Effector CD8-positive, alpha-beta T cell (primary cell): ENCODE data around the gene TMEM86A.
"Not testable (repeated sequence)": the region's sequence is repeated elsewhere in the genome, so short reads cannot be mapped to it uniquely, and the experiment has no call there.

Experiments
- DNase-seq: peaks from one replicate; lab custom pipeline; 2025; lab: John Stamatoyannopoulos, UW
- total RNA-seq, 4 experiments: gene quantifications; one replicate each; lab custom pipeline; 2026; lab: John Stamatoyannopoulos, UW

The TMEM86A gene
- total RNA-seq, result 1.9 to 5.9 (median 3.2) reads per million in 4 experiments

GRCh38 chr11:18698341-18699268, at the start of gene TMEM86A:
Gene TMEM86A, plus strand, starts transcription at chr11:18698779. Its CDS starts 108 bp downstream, at chr11:18698887.
- peak; percentile 91 for DNase-seq

DNA sequence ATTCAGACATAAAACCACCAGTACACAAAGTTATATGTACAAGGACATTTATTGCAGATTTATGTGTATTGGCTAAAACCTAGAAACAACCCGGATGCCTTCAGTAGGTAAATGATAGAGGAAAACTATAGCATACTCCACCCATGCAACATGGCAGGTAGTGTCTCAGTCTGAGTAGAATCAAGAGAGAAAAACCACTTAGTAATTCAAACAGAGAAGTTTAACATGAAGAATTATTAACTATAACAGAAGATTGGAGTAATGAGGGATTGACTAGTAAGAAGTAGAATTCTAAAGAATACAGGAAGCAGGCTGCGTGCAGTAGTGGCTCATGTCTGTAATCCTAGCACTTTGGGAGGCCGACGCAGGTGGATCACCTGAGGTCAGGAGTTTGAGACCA, 48.2 kb upstream of the TMEM86A start:
- no peak for DNase-seq

GRCh38 chr11:18650859-18651557, 47.6 kb upstream of the TMEM86A start:
- no peak for DNase-seq

DNA sequence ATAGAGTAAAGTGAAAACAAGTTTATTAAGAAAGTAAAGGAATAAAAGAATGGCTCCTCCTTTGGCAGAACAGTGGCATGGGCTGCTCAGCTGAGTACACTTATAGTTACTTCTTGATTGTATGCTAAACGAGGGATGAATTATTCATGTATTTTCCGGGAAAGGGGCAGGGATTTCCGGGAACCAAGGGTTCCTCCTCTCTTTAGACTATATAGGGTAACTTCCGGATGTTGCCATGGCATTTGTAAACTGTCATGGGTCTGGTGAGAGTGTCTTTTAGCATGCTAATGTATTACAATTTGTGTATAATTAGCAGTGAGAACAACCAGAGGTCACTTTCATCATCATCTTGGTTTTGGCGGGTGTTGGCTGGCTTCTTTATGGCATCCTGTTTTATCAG, 40.9 kb upstream of the TMEM86A start:
- DNase-seq, result no peak

DNA sequence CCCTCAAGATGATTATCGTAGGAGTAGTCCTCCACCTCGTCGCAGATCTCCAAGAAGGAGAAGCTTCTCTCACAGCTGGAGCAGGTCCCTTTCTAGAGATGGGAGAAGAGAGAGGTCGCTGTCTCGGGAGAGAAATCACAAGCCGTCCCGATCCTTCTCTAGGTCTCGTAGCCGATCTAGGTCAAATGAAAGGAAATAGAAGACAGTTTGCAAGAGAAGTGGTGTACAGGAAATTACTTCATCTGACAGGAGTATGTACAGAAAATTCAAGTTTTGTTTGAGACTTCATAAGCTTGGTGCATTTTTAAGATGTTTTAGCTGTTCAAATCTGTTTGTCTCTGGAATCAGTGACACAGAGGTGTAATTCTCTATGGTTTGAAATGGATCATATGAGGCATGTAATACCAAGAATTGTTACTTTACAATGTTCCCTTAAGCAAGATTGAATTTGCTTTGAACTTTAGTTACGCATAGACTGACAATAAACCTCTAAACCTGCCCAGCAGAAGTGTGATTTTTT, 33.2 kb upstream of the TMEM86A start:
- not testable (repeated sequence) for DNase-seq

- DNase-seq, result no peak
Observed at GRCh38 chr11:18668131-18668530, 30.4 kb upstream of the TMEM86A start.

DNA sequence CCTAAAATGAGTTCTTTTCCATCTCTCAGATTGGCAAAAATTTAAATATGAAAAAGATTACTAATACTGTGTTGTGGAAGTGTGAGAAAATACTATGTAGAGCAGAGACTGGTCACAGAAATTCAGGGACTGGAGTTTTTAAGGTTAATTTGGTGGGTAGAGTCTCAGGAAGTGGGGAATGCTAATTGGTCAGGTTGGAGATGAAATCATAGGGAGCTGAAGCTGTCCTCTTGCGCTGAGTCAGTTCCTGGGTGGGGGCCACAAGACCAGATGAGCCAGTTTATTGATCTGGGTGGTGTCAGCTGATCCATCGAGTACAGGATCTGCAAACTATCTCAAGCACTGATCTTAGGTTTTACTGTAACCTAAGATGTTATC, 29.4 kb upstream of the TMEM86A start:
- no peak for DNase-seq

DNA sequence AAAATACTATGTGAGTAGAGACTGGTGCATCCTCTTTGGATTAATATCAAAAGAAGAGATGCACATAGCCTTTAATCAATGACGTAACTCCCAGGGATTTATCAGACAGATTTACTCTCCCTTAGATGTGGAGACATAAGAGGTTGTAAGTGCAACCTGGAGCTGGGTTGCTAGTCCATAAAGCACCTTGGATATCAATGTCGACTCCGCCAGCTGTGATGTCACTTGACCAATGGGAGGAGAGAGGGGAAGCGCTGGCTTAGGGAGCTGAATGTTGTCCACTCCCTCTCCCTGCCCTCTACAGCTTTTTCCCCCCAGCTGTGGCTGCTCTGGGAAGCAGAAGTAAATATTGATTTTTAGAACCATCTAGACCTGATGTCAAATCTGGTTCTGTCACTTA, 28.9 kb upstream of the TMEM86A start:
- no peak for DNase-seq

- no peak for DNase-seq
Observed at GRCh38 chr11:18671246-18671645, 27.3 kb upstream of the TMEM86A start.

- DNase-seq, result peak; percentile 6
Observed at GRCh38 chr11:18672209-18672608, 26.4 kb upstream of the TMEM86A start.

GRCh38 chr11:18676803-18677202, 21.8 kb upstream of the TMEM86A start:
- no peak for DNase-seq

DNA sequence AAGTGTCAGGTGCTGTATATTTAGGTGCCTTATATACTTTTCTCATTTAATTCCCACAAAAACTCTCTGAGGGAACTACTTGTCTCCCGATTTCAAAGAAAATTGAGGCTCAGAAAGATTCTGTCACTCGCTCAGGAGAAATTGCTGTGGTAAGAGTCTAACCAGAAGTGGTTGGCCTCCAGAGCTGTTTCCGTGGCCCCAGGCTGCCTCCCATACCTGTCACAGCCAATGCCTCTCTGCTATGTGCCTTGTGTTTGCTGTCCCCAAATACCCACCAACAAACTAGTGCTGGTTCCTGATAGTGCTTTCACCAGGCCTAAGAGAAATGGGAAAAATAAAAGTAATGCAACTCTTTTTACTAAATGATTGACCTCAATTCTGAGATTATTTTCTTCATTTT, 21.0 kb upstream of the TMEM86A start:
- no peak for DNase-seq

- DNase-seq, result not testable (repeated sequence)
Observed at GRCh38 chr11:18681949-18682348, 16.6 kb upstream of the TMEM86A start.

DNA sequence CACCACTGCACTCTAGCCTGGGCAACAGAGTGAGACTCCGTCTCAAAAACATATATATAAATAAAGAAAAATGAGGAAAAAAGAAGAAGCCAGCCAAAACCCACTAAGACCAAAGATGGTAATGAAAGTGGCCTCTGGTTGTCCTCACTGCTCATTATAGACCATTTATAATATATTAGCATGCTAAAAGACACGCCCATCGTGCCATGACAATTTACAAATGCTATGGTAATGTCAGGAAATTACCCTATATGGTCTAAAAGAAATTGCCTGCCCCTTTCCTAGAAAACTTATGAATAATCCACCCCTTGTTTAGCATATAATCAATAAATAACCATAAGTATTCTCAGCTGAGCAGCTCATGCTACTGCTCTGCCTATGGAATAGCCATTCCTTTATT, 16.1 kb upstream of the TMEM86A start:
- DNase-seq, result no peak

- DNase-seq, result no peak
Observed at GRCh38 chr11:18684267-18684666, 14.3 kb upstream of the TMEM86A start.

GRCh38 chr11:18691467-18692140, 7.0 kb upstream of the TMEM86A start:
- DNase-seq, result not testable (repeated sequence)

- no peak for DNase-seq
Observed at GRCh38 chr11:18692941-18693760, 5.4 kb upstream of the TMEM86A start.

GRCh38 chr11:18696638-18697225, 1.8 kb upstream of the TMEM86A start:
- no peak for DNase-seq

DNA sequence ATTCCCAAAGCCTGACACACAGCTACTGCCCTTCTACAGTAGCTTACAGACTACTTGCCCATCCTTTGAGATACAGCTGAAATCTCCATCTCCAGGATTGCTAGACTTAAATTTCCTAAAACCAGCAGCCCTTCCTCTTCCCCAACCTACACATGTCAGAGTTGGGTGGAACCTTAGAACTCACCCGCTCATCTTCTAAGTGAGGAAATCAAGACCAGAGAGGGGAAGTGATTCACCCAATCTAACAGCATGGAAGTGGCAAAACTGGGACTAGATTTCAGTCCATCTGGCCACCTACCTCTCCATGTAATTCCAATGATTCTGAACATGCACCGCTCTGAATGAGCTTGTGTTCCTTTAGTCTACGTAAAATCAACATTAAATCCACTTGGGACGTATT, 1.0 kb upstream of the TMEM86A start:
- DNase-seq, result no peak

DNA sequence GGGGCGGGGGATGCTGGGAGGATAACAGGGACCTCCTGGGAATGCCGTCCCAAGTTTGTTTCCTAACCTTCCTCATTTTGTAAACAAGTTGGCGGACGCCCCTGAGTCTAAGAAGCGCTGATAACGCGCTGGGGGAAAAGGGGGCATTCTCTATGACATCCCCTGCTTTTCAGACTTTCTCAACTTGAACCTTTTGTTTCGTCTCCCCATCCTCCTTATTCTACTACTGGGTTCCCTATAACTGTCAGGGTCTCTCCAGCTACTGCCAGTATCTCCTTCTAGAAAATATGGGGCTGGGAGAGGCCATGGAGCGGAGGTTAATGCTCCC, 654 bp downstream of the TMEM86A start:
- no peak for DNase-seq

DNA sequence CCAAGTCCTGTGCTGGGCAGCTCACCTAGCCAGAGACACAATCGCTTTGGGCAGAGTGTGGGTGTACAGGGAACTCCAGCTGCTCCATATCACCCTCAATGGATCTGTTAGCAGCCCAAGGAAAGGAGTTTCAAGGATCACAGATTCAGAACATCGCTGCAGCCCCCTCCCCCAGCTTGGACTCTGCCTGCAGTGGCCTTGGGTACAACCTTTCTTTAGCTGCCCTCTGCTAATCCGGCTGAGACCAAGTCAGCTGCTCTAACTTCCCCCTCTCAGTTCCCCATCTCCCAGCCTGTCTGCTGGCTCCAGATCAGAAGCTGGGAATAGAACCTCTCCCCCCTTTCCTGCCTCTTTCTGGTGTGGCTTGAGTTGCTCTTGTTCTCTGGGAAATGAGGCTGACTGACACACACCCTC, 1.3 kb downstream of the TMEM86A start:
- DNase-seq, result no peak
